ENCODE data around the gene MYO7A. TPM values are rescaled to one million over a fixed set of nuclear protein-coding genes. Genes with fewer than 3 reads are reported as not detected.

The MYO7A gene
- total and polyA plus RNA-seq, 2 experiments from 2014 or later, result 1.8 to 5.4 TPM

DNA sequence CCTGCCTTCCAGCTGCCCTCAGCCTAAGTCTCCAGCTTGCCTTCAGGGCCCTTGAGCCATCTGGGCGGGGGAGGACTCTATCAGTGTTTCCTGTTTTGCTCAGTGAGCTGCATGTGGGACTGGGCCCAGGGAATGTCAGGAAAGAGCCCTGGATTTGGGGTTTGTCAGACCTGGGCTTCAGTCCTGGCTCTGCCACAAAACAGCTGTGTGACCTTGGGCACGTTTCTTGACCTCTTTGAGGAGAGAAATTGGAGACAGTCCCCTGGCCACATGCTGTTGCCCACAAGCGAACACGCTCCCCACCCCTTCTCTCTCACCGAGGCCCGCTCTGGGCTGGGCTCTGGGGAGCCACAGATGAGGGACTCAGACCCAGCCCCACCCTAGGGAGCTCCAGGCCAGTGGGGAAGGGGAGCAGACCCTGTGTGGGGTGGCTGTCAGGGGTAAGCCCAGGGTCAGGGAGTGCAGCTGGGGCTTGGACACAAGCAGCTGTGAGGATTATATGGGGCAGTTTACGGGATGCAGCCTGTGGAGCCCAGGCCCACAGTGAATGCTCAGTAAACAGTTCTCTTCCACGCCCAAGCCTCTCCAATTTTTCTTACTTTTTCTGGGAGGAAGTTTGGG lies 12.3 kb downstream of the MYO7A start:
- ATAC-seq (peak; percentile 82), DNase-seq (ENCODE audit: low spot score) (peak; percentile 65)
- no peaks in the 10 kb centered on the region for H3K79me2 ChIP-seq (replicated peaks; ENCODE audit: insufficient read depth)
- no peaks in the 10 kb centered on the region for H3K9me2 ChIP-seq (ENCODE audit: insufficient read depth)
- H3K4me2 ChIP-seq, result no peak overlapping the region
- no peaks in the 10 kb centered on the region for H3F3A ChIP-seq (replicated peaks; ENCODE audit: low read depth)
- no peaks in the 10 kb centered on the region for H4K20me1 ChIP-seq (replicated peaks; ENCODE audit: insufficient read depth)
- TF ChIP-seq JUNB (IDR thresholded peaks at IDR 0.05; ENCODE audit: unreplicated experiment) (peak; percentile 87), NANOG (IDR thresholded peaks at IDR 0.05; ENCODE audit: borderline replicate concordance) (no peak)
- no peak overlapping the region for H3K4me3 ChIP-seq
- Mint-ChIP-seq H3K9me3 (no peaks in the 10 kb centered on the region), H3K27me3 (ENCODE audit: insufficient read depth, low read depth, poor library complexity) (peaks cover 2% of the 10 kb centered on the region), H3K4me1 (peaks cover 12% of the 10 kb centered on the region), H3K27ac (peak overlapping the region; percentile 79), H3K4me3 (no peak overlapping the region), H3K36me3 (ENCODE audit: low read depth) (no peaks in the 10 kb centered on the region)
- H3K4me1 ChIP-seq (ENCODE audit: insufficient read depth), result peaks cover 3% of the 10 kb centered on the region; the same call in 1 of the 2 replicates
- H3K27ac ChIP-seq (ENCODE audit: low read depth), result no peak overlapping the region
- H2AFZ ChIP-seq, result peak overlapping the region; percentile 92
- H3K27me3 ChIP-seq (ENCODE audit: insufficient read depth), result no peaks in the 10 kb centered on the region
- no peaks in the 10 kb centered on the region for H3K36me3 ChIP-seq (ENCODE audit: insufficient read depth)

DNA sequence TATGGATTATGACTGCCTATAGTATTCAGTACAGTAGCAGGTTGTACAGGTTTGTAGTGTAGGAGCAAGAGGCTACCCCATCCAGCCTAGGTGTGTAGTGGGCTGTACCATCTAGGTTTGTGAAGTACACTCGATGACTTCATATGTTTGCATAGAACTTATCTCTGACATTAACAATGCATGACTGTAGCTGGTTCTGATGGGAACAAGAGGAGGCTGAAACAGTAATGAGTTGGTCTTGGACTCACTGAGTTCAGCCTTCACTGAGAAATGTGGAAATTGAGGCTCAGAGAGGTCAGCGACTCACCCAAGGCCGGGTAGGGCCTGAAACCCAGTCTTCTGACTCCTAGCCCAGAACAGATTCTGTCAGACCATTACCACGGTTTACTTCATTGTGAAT lies 13.0 kb downstream of the MYO7A start:
- H3K9me3 Mint-ChIP-seq, result no peaks in the 10 kb centered on the region
- ATAC-seq, result no peak
- TF ChIP-seq, protein P1, sequence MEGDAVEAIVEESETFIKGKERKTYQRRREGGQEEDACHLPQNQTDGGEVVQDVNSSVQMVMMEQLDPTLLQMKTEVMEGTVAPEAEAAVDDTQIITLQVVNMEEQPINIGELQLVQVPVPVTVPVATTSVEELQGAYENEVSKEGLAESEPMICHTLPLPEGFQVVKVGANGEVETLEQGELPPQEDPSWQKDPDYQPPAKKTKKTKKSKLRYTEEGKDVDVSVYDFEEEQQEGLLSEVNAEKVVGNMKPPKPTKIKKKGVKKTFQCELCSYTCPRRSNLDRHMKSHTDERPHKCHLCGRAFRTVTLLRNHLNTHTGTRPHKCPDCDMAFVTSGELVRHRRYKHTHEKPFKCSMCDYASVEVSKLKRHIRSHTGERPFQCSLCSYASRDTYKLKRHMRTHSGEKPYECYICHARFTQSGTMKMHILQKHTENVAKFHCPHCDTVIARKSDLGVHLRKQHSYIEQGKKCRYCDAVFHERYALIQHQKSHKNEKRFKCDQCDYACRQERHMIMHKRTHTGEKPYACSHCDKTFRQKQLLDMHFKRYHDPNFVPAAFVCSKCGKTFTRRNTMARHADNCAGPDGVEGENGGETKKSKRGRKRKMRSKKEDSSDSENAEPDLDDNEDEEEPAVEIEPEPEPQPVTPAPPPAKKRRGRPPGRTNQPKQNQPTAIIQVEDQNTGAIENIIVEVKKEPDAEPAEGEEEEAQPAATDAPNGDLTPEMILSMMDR (conservative IDR thresholded peaks at IDR 0.05; ENCODE audit: low read depth in 2 of 2), result no peak
- TF ChIP-seq STAT1 (IDR thresholded peaks at IDR 0.05; ENCODE audit: unreplicated experiment) (no peak), EZH2 (IDR thresholded peaks at IDR 0.05; ENCODE audit: low read depth, unreplicated experiment) (no peak), NANOG (IDR thresholded peaks at IDR 0.05; ENCODE audit: borderline replicate concordance) (no peak), CREB1 (CRISPR knock-in tag; IDR thresholded peaks at IDR 0.05; ENCODE audit: low read depth) (no peak), ZNF114 (CRISPR knock-in tag; IDR thresholded peaks at IDR 0.05) (no peak)
- TF ChIP-seq, protein P2, sequence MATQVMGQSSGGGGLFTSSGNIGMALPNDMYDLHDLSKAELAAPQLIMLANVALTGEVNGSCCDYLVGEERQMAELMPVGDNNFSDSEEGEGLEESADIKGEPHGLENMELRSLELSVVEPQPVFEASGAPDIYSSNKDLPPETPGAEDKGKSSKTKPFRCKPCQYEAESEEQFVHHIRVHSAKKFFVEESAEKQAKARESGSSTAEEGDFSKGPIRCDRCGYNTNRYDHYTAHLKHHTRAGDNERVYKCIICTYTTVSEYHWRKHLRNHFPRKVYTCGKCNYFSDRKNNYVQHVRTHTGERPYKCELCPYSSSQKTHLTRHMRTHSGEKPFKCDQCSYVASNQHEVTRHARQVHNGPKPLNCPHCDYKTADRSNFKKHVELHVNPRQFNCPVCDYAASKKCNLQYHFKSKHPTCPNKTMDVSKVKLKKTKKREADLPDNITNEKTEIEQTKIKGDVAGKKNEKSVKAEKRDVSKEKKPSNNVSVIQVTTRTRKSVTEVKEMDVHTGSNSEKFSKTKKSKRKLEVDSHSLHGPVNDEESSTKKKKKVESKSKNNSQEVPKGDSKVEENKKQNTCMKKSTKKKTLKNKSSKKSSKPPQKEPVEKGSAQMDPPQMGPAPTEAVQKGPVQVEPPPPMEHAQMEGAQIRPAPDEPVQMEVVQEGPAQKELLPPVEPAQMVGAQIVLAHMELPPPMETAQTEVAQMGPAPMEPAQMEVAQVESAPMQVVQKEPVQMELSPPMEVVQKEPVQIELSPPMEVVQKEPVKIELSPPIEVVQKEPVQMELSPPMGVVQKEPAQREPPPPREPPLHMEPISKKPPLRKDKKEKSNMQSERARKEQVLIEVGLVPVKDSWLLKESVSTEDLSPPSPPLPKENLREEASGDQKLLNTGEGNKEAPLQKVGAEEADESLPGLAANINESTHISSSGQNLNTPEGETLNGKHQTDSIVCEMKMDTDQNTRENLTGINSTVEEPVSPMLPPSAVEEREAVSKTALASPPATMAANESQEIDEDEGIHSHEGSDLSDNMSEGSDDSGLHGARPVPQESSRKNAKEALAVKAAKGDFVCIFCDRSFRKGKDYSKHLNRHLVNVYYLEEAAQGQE (IDR thresholded peaks at IDR 0.05; ENCODE audit: unreplicated experiment), result no peak
- TF ChIP-seq, protein P3, sequence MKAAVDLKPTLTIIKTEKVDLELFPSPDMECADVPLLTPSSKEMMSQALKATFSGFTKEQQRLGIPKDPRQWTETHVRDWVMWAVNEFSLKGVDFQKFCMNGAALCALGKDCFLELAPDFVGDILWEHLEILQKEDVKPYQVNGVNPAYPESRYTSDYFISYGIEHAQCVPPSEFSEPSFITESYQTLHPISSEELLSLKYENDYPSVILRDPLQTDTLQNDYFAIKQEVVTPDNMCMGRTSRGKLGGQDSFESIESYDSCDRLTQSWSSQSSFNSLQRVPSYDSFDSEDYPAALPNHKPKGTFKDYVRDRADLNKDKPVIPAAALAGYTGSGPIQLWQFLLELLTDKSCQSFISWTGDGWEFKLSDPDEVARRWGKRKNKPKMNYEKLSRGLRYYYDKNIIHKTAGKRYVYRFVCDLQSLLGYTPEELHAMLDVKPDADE (IDR thresholded peaks at IDR 0.05), result no peak

More for the DNA sequence above, 13.0 kb downstream of the MYO7A start:
- Histone ChIP-seq H3K27ac (ENCODE audit: low read depth) (no peak overlapping the region), H3K4me1 (ENCODE audit: insufficient read depth) (peaks cover 3% of the 10 kb centered on the region; the same call in 1 of the 2 replicates), H3K27me3 (ENCODE audit: insufficient read depth) (no peaks in the 10 kb centered on the region), H3F3A (replicated peaks; ENCODE audit: low read depth) (no peaks in the 10 kb centered on the region), H2AFZ (no peak overlapping the region), H4K20me1 (replicated peaks; ENCODE audit: insufficient read depth) (no peaks in the 10 kb centered on the region), H3K9me2 (ENCODE audit: insufficient read depth) (no peaks in the 10 kb centered on the region), H3K79me2 (replicated peaks; ENCODE audit: insufficient read depth) (no peaks in the 10 kb centered on the region), H3K4me2 (no peak overlapping the region), H3K36me3 (ENCODE audit: insufficient read depth) (no peaks in the 10 kb centered on the region), H3K4me3 (no peak overlapping the region)
- H3K27me3 Mint-ChIP-seq (ENCODE audit: insufficient read depth, low read depth, poor library complexity), result peaks cover 2% of the 10 kb centered on the region
- H3K36me3 Mint-ChIP-seq (ENCODE audit: low read depth), result no peaks in the 10 kb centered on the region
- no peak for DNase-seq (ENCODE audit: low spot score)
- no peak overlapping the region for H3K27ac Mint-ChIP-seq
- no peak overlapping the region for H3K4me3 Mint-ChIP-seq
- H3K4me1 Mint-ChIP-seq, result peaks cover 14% of the 10 kb centered on the region
